Measurements from ENCODE around the gene CYP46A1. TPM values are rescaled to one million over a fixed set of nuclear protein-coding genes. Genes with fewer than 3 reads are reported as not detected.

The CYP46A1 gene
- total RNA-seq, 2 donors from 2014 or later = 0.11 TPM; not detected in 1

DNA sequence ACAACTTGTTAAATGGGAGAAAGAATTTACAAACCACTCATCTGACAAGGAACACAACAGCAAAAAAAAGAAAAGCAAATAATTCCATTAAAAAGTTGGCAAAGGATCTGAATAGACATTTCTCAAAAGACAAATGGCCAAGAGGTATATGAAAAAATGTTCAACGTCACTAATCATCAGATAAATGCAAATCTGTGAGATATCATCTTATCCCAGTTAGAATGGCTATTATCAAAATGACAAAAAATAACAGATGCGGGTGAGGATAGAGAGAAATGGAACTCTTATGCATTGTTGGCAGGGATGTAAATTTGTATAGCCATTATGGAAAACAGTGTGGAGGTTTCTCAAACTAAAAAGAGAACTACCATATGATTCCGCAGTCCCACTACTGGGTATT is 29.9 kb downstream of the CYP46A1 start:
- ATAC-seq (no peak), DNase-seq (ENCODE audit: low spot score) (no peak)
- Mint-ChIP-seq H3K27me3 (peaks cover 0 to 12% of the 10 kb centered on the region in 2 donors), H3K4me1 (ENCODE audit: low read depth in 2 of 2) (no peaks in the 10 kb centered on the region), H3K36me3 (peaks cover 6% of the 10 kb centered on the region), H3K27ac (no peak overlapping the region), H3K4me3 (no peak overlapping the region), H3K9me3 (no peaks in the 10 kb centered on the region)

GRCh38 chr14:99715266-99716000 is 31.3 kb downstream of the CYP46A1 start:
- Mint-ChIP-seq H3K27me3 (peaks cover 0 to 12% of the 10 kb centered on the region in 2 donors), H3K36me3 (peaks cover 6% of the 10 kb centered on the region), H3K9me3 (no peaks in the 10 kb centered on the region), H3K4me1 (ENCODE audit: low read depth in 2 of 2) (no peaks in the 10 kb centered on the region), H3K4me3 (no peak overlapping the region), H3K27ac (no peak overlapping the region)
- DNase-seq (ENCODE audit: low spot score) = no peak
- ATAC-seq = no peak

- ATAC-seq (peak; percentile 36 to 37), DNase-seq (ENCODE audit: low spot score) (no peak)
- Mint-ChIP-seq H3K36me3 (peaks cover 6% of the 10 kb centered on the region), H3K4me3 (no peak overlapping the region), H3K27me3 (peaks cover 0 to 12% of the 10 kb centered on the region in 2 donors), H3K27ac (no peak overlapping the region), H3K9me3 (no peaks in the 10 kb centered on the region), H3K4me1 (ENCODE audit: low read depth in 2 of 2) (no peaks in the 10 kb centered on the region)
Observed at GRCh38 chr14:99716091-99716849, 32.2 kb downstream of the CYP46A1 start.

DNA sequence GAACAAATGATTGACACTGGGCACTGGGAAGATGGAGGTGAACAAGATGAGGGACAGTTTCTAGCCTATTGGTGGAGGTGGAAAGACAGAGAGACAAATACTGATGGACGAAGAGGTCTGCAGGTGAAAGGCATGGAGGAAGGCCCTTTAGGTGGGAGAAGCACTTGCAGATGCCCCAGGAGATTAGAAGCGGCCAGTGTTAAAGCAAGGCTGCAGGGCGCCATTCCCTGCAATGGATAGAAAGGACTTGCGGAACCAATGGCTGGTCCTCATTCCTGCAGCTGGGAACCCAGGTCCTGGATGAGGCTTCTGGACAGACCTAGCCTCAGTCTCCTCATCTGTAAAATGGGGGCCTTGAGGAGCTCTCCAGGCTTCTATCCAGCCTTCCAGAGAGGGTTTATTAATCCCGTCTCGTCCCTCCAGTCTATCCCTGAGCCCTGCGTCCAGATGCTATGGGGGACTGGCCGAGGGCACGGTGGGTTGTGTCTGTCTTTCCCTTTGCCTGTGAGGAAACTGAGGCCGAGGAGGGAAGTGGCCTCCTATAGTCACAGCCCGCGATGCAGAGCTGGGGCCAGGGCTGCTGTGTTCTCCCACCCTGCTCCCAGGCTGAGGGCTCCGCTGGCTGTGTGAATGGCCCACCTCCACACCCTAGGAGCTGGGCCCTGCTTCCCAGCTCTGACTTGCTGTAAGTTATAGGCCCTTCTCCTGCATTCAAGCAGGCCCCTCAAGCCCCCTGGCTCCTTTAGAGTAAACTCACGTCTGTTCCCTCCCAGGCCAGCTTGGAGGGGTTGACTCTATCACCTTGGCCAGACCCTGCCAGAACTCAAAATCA is 33.0 kb downstream of the CYP46A1 start:
- peaks cover 6% of the 10 kb centered on the region for H3K36me3 Mint-ChIP-seq
- no peak overlapping the region for H3K4me3 Mint-ChIP-seq
- H3K27ac Mint-ChIP-seq = no peak overlapping the region
- DNase-seq (ENCODE audit: low spot score) (no peak), ATAC-seq (peak in 1 of 2 donors; percentile 40)
- no peaks in the 10 kb centered on the region for H3K9me3 Mint-ChIP-seq
- peaks cover 0 to 12% of the 10 kb centered on the region in 2 donors for H3K27me3 Mint-ChIP-seq
- no peaks in the 10 kb centered on the region for H3K4me1 Mint-ChIP-seq (ENCODE audit: low read depth in 2 of 2)

DNA sequence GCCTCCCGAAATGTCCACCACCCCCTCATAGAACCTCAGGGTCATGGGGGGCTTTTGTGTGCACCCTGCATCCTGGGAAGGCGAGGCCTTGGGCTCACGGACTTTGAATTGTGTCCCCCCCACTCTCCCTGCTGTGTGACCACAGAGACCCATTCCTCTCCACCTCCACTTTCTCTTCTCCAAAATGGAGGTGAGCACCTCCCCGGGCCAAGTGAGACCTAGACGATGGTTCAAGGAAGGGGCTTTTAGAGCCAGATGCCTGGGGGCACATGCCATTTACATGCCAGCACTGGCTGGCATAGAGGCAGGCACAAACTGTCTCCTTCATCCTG is 33.5 kb downstream of the CYP46A1 start:
- ATAC-seq (peak in 1 of 2 donors; percentile 4), DNase-seq (ENCODE audit: low spot score) (no peak)
- Mint-ChIP-seq H3K27ac (no peak overlapping the region), H3K4me1 (ENCODE audit: low read depth in 2 of 2) (no peaks in the 10 kb centered on the region), H3K4me3 (no peak overlapping the region), H3K36me3 (peaks cover under 1% of the 10 kb centered on the region), H3K9me3 (no peaks in the 10 kb centered on the region), H3K27me3 (peaks cover 0 to 15% of the 10 kb centered on the region in 2 donors)

DNA sequence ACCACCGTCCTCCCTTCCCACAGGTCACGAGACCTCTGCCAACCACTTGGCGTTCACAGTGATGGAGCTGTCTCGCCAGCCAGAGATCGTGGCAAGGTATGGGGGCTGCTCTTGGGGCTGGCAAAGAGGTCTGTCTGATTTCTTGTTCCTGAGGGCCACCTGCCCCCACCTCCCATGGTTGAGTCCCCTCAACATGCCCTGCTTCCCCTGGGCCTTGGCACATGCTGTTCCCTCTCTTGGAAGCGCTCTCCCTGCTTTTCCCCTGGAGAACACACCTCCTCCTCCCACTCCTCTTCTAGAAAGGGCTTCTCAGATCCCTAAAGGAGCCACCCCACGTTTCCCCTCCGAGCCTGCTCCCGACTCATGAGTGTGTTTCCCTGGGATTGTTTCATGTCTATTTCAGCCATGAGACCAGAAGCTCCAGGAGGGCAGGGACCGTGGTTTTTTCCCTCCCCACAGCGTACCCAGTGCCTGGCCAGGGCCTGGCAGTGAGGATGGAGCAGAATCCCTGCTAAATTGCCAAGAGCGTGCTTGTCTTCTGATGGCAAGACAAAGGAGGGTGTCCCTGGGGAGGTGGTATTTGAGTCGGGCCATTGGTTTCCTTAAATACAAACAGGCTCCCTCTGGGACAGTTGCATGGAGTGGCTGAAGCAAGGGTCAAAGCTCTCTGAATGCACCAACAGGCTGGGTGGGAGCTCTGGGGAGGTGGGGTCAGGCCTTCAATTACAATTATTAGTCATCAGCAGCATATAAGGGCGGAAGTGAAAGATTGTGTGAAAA is 34.1 kb downstream of the CYP46A1 start:
- peaks cover under 1 to 15% of the 10 kb centered on the region in 2 donors for H3K27me3 Mint-ChIP-seq
- H3K4me3 Mint-ChIP-seq = no peak overlapping the region
- H3K36me3 Mint-ChIP-seq = no peaks in the 10 kb centered on the region
- peak in 1 of 2 donors; percentile 49 for ATAC-seq
- no peak overlapping the region for H3K27ac Mint-ChIP-seq
- DNase-seq (ENCODE audit: low spot score) = no peak
- no peaks in the 10 kb centered on the region for H3K9me3 Mint-ChIP-seq
- no peaks in the 10 kb centered on the region for H3K4me1 Mint-ChIP-seq (ENCODE audit: low read depth in 2 of 2)

- no peak for DNase-seq (ENCODE audit: low spot score)
- Mint-ChIP-seq H3K4me1 (ENCODE audit: low read depth in 2 of 2) (no peaks in the 10 kb centered on the region), H3K27ac (no peak overlapping the region), H3K27me3 (peaks cover 6 to 15% of the 10 kb centered on the region in 2 donors), H3K36me3 (no peaks in the 10 kb centered on the region), H3K9me3 (no peaks in the 10 kb centered on the region), H3K4me3 (no peak overlapping the region)
- no peak for ATAC-seq
Observed at GRCh38 chr14:99718811-99719192, 34.7 kb downstream of the CYP46A1 start.

GRCh38 chr14:99720941-99721791 is 37.1 kb downstream of the CYP46A1 start:
- Mint-ChIP-seq H3K4me1 (ENCODE audit: low read depth in 2 of 2) (no peaks in the 10 kb centered on the region), H3K27me3 (peaks cover 14% of the 10 kb centered on the region in 2 donors), H3K27ac (no peak overlapping the region), H3K4me3 (no peak overlapping the region), H3K36me3 (no peaks in the 10 kb centered on the region), H3K9me3 (no peaks in the 10 kb centered on the region)
- no peak for DNase-seq (ENCODE audit: low spot score)
- no peak for ATAC-seq

DNA sequence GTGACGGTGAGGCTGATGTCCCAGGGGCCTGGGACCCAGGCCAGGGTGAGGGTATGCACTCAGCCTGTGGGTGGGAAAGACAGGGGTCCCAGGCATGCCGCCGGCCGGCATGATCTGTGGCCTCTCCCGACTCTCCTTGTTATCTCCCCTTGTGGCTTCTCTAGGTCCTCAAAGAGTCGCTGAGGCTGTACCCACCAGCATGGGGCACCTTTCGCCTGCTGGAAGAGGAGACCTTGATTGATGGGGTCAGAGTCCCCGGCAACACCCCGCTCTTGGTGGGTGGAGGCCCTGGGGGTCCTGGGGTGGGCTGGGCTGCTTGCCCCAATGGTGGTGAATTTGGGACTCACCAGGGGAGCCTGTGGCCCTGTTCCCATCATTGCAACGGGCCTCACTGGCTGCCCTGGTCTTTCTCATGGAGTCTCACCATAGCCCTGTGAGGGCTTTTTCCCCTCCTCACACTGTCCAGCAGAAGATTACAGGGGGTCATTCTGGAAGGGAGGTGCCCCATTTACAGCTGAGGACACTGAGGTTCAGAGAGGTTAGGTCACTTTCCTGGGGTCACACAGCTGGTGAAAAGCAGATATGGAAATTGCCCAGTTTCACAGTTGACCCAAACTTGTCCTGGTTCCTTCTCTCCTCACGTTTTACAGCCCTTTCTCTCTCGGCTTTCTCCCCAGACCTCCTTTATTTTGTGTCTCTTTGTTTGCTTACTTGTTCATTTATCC is 37.9 kb downstream of the CYP46A1 start:
- ATAC-seq (no peak), DNase-seq (ENCODE audit: low spot score) (no peak)
- no peak overlapping the region for H3K27ac Mint-ChIP-seq
- H3K4me1 Mint-ChIP-seq (ENCODE audit: low read depth in 2 of 2) = no peaks in the 10 kb centered on the region
- H3K4me3 Mint-ChIP-seq = no peak overlapping the region
- H3K27me3 Mint-ChIP-seq = peaks cover 14% of the 10 kb centered on the region in 2 donors
- H3K9me3 Mint-ChIP-seq = no peaks in the 10 kb centered on the region
- H3K36me3 Mint-ChIP-seq = no peaks in the 10 kb centered on the region

- DNase-seq (ENCODE audit: low spot score) = no peak
- Mint-ChIP-seq H3K27me3 (peaks cover 14 to 15% of the 10 kb centered on the region in 2 donors), H3K4me1 (ENCODE audit: low read depth in 2 of 2) (no peaks in the 10 kb centered on the region), H3K9me3 (no peaks in the 10 kb centered on the region), H3K27ac (no peak overlapping the region), H3K4me3 (no peak overlapping the region), H3K36me3 (no peaks in the 10 kb centered on the region)
- ATAC-seq = no peak
Observed at GRCh38 chr14:99722741-99723140, 38.6 kb downstream of the CYP46A1 start.

- no peak for ATAC-seq
- DNase-seq (ENCODE audit: low spot score) = no peak
- H3K9me3 Mint-ChIP-seq = no peaks in the 10 kb centered on the region
- no peaks in the 10 kb centered on the region for H3K36me3 Mint-ChIP-seq
- H3K27me3 Mint-ChIP-seq = peaks cover 12 to 14% of the 10 kb centered on the region in 2 donors
- no peaks in the 10 kb centered on the region for H3K4me1 Mint-ChIP-seq (ENCODE audit: low read depth in 2 of 2)
- H3K4me3 Mint-ChIP-seq = no peak overlapping the region
- H3K27ac Mint-ChIP-seq = no peak overlapping the region
Observed at GRCh38 chr14:99724196-99724891, 40.2 kb downstream of the CYP46A1 start.

Measured in natural killer cell treated with Interleukin-12 subunit alpha and Interleukin-12 subunit beta and Interleukin-15 and Interleukin-18, amount 100 ng/mL, for 72 hours (primary cell).